HEK293T (cell line): Measurements from ENCODE around the gene EAF2.

Experiments used
- CTCF ChIA-PET: fragments of 350-600 bp; formaldehyde crosslinking; extraction: SDS; loops from one replicate; lab custom pipeline; 2021; ENCODE audit warnings: antibody characterized with exemption, inconsistent platforms; lab: Yijun Ruan, JAX
- POLR2A ChIA-PET: fragments of 350-600 bp; formaldehyde crosslinking; extraction: SDS; loops from one replicate; lab custom pipeline; 2020; ENCODE audit warnings: antibody characterized with exemption, inconsistent platforms; lab: Yijun Ruan, JAX
- DNase-seq: peaks from one replicate; pipeline ENCODE4 v3.0.0; 2012; ENCODE audit warnings: mixed read lengths; ENCODE audit errors: extremely low spot score
- ARNT ChIP-seq: fragments of 450-650 bp; IDR thresholded peaks from 2 replicates; pipeline ENCODE4 v1.6.1; 2017; ENCODE audit warnings: mild to moderate bottlenecking
- BHLHE40 ChIP-seq: fragments of 450-650 bp; IDR thresholded peaks from 2 replicates; pipeline ENCODE4 v1.6.1; 2016; ENCODE audit warnings: mild to moderate bottlenecking, moderate library complexity, borderline replicate concordance
- CTBP1 ChIP-seq: fragments of 450-650 bp; IDR thresholded peaks from 2 replicates; pipeline ENCODE4 v1.6.1; 2016; ENCODE audit warnings: borderline replicate concordance
- ELF4 ChIP-seq: fragments of 450-650 bp; IDR thresholded peaks from 2 replicates; pipeline ENCODE4 v1.6.1; 2017; ENCODE audit warnings: antibody characterized with exemption
- FOXA1 ChIP-seq: fragments of 450-650 bp; IDR thresholded peaks from 2 replicates; pipeline ENCODE4 v1.6.1; 2016; ENCODE audit warnings: mild to moderate bottlenecking
- FOXK2 ChIP-seq: fragments of 450-650 bp; IDR thresholded peaks from 2 replicates; pipeline ENCODE4 v1.6.1; 2016; ENCODE audit warnings: mild to moderate bottlenecking
- FOXM1 ChIP-seq: fragments of 450-650 bp; IDR thresholded peaks from 2 replicates; pipeline ENCODE4 v1.6.1; 2017; ENCODE audit warnings: mild to moderate bottlenecking, borderline replicate concordance
- HDGF ChIP-seq: fragments of 450-650 bp; IDR thresholded peaks from 2 replicates; pipeline ENCODE4 v1.6.1; 2017; ENCODE audit warnings: antibody characterized with exemption, borderline replicate concordance
- L3MBTL2 ChIP-seq: fragments of 450-650 bp; conservative IDR thresholded peaks from 2 replicates; pipeline ENCODE4 v1.6.1; 2016; ENCODE audit warnings: mild to moderate bottlenecking
- LEF1 ChIP-seq: fragments of 450-650 bp; IDR thresholded peaks from 2 replicates; pipeline ENCODE4 v1.6.1; 2017; ENCODE audit warnings: mild to moderate bottlenecking, borderline replicate concordance
- NFRKB ChIP-seq: fragments of 450-650 bp; IDR thresholded peaks from 2 replicates; pipeline ENCODE4 v1.6.1; 2016; ENCODE audit warnings: mild to moderate bottlenecking, moderate library complexity
- SP1 ChIP-seq: fragments of 450-650 bp; IDR thresholded peaks from 2 replicates; pipeline ENCODE4 v1.6.1; 2017
- SUZ12 ChIP-seq: fragments of 450-650 bp; IDR thresholded peaks from 2 replicates; pipeline ENCODE4 v1.6.1; 2016; ENCODE audit warnings: mild to moderate bottlenecking
- TARDBP ChIP-seq: fragments of 450-650 bp; IDR thresholded peaks from 2 replicates; pipeline ENCODE4 v1.6.1; 2016
- ZNF384 ChIP-seq: fragments of 450-650 bp; IDR thresholded peaks from 2 replicates; pipeline ENCODE4 v1.6.1; 2016
- TF ChIP-seq, protein P1 (sequence below): fragments of 450-650 bp; IDR thresholded peaks from 2 replicates; pipeline ENCODE4 v1.6.1; 2016

Gene EAF2

DNA sequence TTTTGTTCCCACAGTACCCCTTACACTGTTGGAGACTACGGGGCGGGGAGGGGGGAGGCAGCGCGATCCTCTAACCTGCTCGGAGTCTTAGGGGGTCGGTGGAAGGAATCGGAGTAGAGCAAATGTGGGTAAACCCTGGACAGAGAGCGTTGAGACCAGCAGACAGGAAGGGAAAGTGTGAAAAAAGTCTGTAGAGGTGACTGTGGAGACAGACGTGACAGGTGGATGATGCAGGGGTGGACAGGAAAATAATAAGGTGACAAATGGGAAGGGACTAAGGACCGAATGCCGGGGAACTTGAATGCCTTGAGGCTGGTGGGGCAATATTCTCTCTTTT lies 424 bp downstream of the EAF2 start:
- TF ChIP-seq SP1 (no peak), L3MBTL2 (no peak), ELF4 (no peak), CTBP1 (no peak), LEF1 (no peak), FOXM1 (no peak), FOXK2 (no peak), NFRKB (no peak), TARDBP (no peak), SUZ12 (no peak)
- TF ChIP-seq, protein P1, sequence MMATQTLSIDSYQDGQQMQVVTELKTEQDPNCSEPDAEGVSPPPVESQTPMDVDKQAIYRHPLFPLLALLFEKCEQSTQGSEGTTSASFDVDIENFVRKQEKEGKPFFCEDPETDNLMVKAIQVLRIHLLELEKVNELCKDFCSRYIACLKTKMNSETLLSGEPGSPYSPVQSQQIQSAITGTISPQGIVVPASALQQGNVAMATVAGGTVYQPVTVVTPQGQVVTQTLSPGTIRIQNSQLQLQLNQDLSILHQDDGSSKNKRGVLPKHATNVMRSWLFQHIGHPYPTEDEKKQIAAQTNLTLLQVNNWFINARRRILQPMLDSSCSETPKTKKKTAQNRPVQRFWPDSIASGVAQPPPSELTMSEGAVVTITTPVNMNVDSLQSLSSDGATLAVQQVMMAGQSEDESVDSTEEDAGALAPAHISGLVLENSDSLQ: no peak

DNA sequence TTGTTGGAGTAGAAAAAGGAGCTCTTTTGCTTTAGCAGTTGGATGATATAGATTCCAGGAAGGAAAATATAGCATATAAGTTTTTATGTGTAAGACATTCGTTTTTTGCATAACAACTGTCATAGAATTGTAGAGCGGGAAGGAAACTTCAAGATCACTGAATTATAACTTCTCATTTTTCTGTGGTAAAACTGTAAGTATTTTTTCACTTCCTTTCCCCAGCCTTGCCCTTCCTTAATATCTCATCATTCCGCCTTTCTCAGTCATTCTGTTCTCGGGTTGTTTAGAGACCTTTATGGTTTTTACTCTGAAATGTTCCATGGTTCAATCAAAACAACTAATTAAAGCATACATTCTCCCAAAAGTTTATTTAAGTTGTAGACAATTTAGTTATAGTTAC lies 1.1 kb downstream of the EAF2 start:
- ChIA-PET POLR2A (no interaction called here), CTCF (interaction anchor here (0.6 kb wide), 1 partner anchor 140 kb away, joined by 3 read pairs; no protein-coding TSS in a partner anchor)
- no peak for TF ChIP-seq ELF4
- TF ChIP-seq, protein P1: no peak
- no peak for TF ChIP-seq L3MBTL2
- no peak for TF ChIP-seq ARNT
- DNase-seq: no peak

More for the DNA sequence above, 424 bp downstream of the EAF2 start:
- DNase-seq: no peak
- ChIA-PET CTCF (no interaction called here), POLR2A (interaction anchor here (1.0 kb wide), 1 partner anchor 42 kb away, joined by 4 read pairs; no protein-coding TSS in a partner anchor)

DNA sequence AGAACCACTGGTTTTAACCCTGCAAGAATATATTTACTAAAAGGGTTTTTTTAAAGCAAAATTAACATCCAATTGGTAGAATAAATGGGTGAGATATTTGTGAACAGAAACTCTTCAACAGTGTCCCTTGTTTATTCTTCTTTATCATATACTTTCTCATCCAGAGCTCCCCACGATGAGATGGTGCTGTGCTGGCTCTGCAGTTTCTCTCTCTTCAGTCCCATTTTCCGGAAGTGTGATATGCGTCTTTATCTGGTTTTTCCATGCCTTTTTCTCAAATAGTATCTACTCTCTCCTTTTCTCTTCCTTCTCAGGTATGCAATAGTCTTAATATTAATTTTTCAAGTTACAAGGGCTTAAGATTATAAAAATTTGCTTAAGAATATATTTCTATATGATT lies 1.5 kb downstream of the EAF2 start:
- ChIA-PET CTCF (interaction anchor here (0.6 kb wide), 1 partner anchor 140 kb away, joined by 3 read pairs; no protein-coding TSS in a partner anchor), POLR2A (no interaction called here)
- TF ChIP-seq FOXA1 (no peak), ZNF384 (no peak), FOXK2 (no peak), SP1 (no peak), BHLHE40 (no peak), HDGF (no peak), CTBP1 (no peak), ELF4 (no peak), TARDBP (no peak), L3MBTL2 (no peak), ARNT (no peak), LEF1 (no peak), SUZ12 (no peak), FOXM1 (no peak)
- TF ChIP-seq, protein P1: no peak
- DNase-seq: no peak

DNA sequence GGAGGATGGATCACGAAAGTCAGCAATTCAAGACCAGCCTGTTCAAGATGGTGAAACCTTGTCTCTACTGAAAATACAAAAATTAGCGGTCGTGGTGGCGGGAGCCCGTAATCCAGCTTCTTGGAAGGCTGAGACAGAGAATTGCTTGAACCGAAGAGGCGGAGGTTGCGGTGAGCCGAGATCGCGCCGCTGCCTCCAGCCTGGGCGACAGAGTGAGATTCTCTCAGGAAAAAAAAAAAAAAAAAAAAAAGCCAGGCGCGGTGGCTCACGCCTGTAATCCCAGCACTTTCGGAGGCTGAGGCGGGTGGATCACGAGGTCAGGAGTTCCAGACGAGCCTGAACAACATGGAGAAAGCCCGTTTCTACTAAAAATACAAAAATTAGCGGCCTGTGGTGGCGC lies 5.0 kb downstream of the EAF2 start:
- ChIA-PET CTCF (no interaction called here), POLR2A (no interaction called here)
- TF ChIP-seq L3MBTL2: no peak
- TF ChIP-seq HDGF: no peak
- no peak for TF ChIP-seq FOXM1
- no peak for TF ChIP-seq LEF1
- TF ChIP-seq ARNT: no peak
- TF ChIP-seq CTBP1: no peak
- TF ChIP-seq FOXA1: no peak
- no peak for TF ChIP-seq SUZ12
- no peak for TF ChIP-seq NFRKB
- no peak for TF ChIP-seq ELF4
- no peak for TF ChIP-seq ZNF384
- TF ChIP-seq TARDBP: no peak
- TF ChIP-seq SP1: no peak
- no peak for TF ChIP-seq FOXK2
- TF ChIP-seq, protein P1: no peak
- no peak for TF ChIP-seq BHLHE40
- DNase-seq: no peak

DNA sequence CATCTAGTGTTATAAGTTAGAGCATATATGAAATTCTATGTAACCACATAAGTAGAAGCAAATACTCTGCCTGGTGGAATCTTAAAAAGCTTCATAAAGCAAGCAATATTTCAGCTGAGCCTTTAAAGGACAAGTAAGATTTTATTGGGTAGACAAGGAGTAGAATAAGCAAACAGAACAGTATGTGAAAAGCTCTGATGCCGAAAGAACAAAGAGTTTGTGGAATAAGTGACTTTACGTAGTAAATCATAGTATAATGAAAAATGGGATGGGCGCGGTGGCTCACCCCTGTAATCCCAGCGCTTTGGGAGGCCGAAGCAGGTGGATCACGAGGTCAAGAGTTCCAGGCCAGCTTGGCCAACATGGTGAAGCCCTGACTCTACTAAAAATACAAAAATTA lies 9.9 kb downstream of the EAF2 start:
- TF ChIP-seq CTBP1: no peak; the same call in 1 of the 2 replicates
- TF ChIP-seq, protein P1: peak; percentile 67
- POLR2A ChIA-PET: no interaction called here
- no peak for DNase-seq
- CTCF ChIA-PET: no interaction called here

DNA sequence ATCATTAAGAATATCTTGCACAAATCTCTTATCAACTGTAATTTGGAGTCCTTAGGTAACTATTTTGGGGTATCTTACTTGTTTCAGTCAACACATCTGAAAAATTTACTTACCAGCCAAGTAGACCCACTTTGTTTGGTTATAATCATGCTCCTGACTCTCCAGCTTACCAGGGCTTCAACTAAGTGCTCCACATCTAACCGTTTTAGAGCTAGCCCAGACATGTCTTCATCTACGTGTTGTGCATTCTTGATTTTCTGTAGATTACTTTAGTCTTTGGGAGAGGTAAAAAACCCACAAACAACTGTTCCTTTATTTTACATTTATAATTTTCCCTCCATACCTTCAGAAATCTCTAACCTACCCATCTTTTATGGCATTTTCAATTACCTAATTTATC lies 17.2 kb downstream of the EAF2 start:
- DNase-seq: no peak
- ChIA-PET POLR2A (no interaction called here), CTCF (interaction anchor here (0.6 kb wide), 1 partner anchor 451 kb away, joined by 3 read pairs; no protein-coding TSS in a partner anchor)
- TF ChIP-seq, protein P1: no peak
- TF ChIP-seq ARNT (no peak), SUZ12 (no peak), TARDBP (no peak), FOXK2 (no peak), SP1 (no peak), NFRKB (no peak), FOXM1 (no peak), BHLHE40 (no peak), ZNF384 (no peak), FOXA1 (no peak), CTBP1 (no peak), LEF1 (no peak), L3MBTL2 (no peak), HDGF (no peak), ELF4 (no peak)
